Large intestine (tissue), 3 donors: Measurements from ENCODE around the gene PLEKHG4B. TPM values are rescaled to one million over a fixed set of nuclear protein-coding genes. Genes with fewer than 3 reads are reported as not detected.

ENCODE experiments used
- DNase-seq, 2 donors: peaks; one replicate each; pipeline versions ENCODE4 v3.0.0 to v3.0.0-alpha.2; 2013
- H3K27ac ChIP-seq: one replicate; pipeline ENCODE4 v1.5.1; 2013; ENCODE audit warnings: low read length
- H3K27me3 ChIP-seq: 2 replicates; pipeline ENCODE4 v1.6.1; 2013; ENCODE audit warnings: low read length; ENCODE audit not compliant: control insufficient read depth, insufficient read depth
- H3K36me3 ChIP-seq: 2 replicates; pipeline ENCODE4 v1.6.1; 2013; ENCODE audit warnings: low read length; ENCODE audit not compliant: control insufficient read depth, insufficient read depth
- H3K4me1 ChIP-seq: one replicate; pipeline ENCODE4 v1.6.1; 2013; ENCODE audit warnings: low read length; ENCODE audit not compliant: control insufficient read depth, insufficient read depth
- H3K4me3 ChIP-seq: one replicate; pipeline ENCODE4 v1.5.1; 2013; ENCODE audit warnings: low read length
- H3K9me3 ChIP-seq: one replicate; pipeline ENCODE4 v1.6.1; 2013; ENCODE audit warnings: mild to moderate bottlenecking, low read depth, low read length, moderate library complexity; ENCODE audit not compliant: control insufficient read depth
- WGBS: methylation state at CpG from one replicate; pipeline ENCODE4 v1.1.5; 2013; ENCODE audit warnings: low lambda C conversion rate; ENCODE audit not compliant: insufficient coverage; 5-methylcytosine and 5-hydroxymethylcytosine counted together
- polyA plus RNA-seq: library from polyadenylated mRNA; unstranded; fragments of 120-200 nt; gene quantifications from one replicate; pipeline ENCODE4 v1.2.1, GENCODE V29; 2013

PLEKHG4B gene
- polyA plus RNA-seq, 1 donor: 2.0 TPM

DNA sequence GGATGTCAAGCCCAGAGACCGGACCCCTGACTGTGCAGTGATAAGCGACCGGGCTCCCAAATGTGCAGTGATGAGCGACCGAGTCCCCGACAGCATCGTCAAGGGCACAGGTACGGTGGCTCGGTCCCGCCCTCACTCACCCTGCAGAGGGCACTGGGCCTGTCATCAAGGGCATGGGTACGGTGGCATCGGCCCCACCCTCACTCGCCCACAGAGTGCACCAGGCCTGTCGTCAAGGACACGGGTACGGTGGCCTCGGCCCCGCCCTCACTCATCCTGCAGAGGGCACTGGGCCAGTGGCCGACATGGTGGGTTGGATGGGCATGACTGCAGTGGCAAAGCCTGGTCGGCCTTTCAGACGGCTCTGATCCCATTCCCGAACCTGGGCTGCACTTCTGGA lies 89.6 kb downstream of the PLEKHG4B start:
- Histone ChIP-seq H3K9me3 (no peaks in the 10 kb centered on the region), H3K27ac (no peak overlapping the region), H3K4me3 (no peak overlapping the region), H3K4me1 (no peaks in the 10 kb centered on the region), H3K27me3 (no peaks in the 10 kb centered on the region), H3K36me3 (no peaks in the 10 kb centered on the region)
- no peak for DNase-seq
- no CpG with 5 or more reads among the region's 22 CpGs for WGBS

DNA sequence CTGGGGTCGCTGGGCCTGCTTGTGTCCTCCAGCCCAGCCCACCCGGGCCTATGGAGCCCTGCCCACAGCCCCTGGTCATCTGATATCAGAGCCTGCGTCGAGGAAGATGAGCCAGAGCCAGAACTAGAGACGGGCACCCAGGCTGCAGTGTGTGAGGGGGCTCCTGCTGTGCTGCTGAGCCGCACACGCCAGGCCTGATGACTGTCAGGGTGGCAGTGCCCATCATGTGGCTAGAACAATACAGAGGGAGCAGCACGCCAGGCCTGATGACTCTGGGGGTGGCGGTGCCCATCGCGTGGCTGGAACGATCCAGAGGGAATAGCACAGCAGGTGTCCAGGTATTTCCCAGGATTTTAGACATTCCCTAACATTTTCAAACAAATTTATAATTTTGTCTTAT lies 90.2 kb downstream of the PLEKHG4B start:
- H3K9me3 ChIP-seq: no peaks in the 10 kb centered on the region
- no peak overlapping the region for H3K4me3 ChIP-seq
- no peaks in the 10 kb centered on the region for H3K4me1 ChIP-seq
- H3K36me3 ChIP-seq: no peaks in the 10 kb centered on the region
- WGBS: no CpG with 5 or more reads among the region's 12 CpGs
- H3K27ac ChIP-seq: no peak overlapping the region
- DNase-seq: no peak
- no peaks in the 10 kb centered on the region for H3K27me3 ChIP-seq

DNA sequence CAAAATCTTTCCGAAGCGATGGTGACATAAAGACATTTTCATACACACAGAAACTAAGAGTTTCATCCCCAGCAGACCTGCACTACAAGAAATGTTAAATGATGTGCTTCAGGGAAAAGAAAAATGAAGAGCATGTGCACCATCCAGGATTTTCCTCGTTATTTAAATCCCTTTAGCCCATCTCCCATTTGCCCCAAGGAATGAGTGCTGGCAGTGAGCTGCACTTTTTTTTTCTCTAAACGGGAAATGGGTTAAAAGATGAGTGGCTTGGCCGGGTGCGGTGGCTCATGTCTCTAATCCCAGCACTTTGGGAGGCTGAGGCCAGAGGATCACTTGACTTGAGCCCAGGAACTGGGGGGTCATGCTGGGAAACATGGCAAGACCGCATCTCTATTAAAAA lies 92.5 kb downstream of the PLEKHG4B start:
- Histone ChIP-seq H3K27me3 (peaks cover 5% of the 10 kb centered on the region), H3K4me1 (no peaks in the 10 kb centered on the region), H3K36me3 (no peaks in the 10 kb centered on the region), H3K27ac (no peak overlapping the region), H3K9me3 (no peaks in the 10 kb centered on the region), H3K4me3 (no peak overlapping the region)
- no peak for DNase-seq
- 100% methylated on average over 2 of the region's 7 CpGs for whole genome bisulfite sequencing

DNA sequence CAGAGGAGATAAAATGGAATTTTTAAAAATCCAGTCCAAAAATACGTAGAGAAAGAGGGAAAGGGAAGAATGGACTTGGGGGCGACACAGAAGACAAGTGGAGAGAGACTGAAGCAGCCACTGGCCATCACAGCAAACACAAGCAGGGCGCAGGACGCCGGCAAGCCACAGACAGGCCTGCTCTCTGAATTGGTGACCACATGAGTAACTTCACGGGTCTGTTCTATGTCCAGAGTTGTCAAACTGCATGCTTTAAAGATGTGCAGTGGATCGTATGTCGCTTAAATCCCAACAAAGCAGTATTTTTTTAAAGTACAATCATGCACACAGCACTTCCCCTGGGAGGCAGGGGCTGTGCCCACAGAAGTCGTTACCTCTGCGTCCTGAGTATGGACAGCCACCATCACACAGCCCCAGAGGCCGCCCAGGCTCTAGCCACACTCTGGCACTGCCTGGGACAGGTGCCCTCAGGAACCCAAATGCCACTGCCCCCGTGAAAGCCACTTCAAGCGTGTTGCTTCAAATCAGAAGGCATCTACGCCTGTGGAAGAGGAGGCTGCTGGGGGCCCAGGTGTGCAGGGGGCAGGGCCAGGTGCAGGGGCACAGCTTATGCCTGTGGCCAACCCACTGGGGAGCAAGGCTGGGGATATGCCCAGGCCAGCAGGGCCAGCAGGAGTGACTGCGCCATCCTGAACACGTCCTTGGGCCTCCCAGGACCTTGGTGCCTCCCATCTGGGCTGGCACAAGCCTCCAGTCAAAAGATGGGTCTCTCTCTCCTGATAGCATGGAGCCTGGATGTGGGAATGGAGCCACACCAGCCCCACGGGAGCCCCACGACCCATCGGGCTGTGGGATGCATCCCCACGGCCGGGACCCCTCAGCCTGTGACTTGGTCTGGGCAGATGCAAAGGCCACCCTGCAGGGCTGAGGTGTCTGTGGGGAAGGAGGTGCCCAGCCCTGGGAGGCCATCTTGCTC lies 93.4 kb downstream of the PLEKHG4B start:
- WGBS: no CpG with 5 or more reads among the region's 21 CpGs
- no peak for DNase-seq
- Histone ChIP-seq H3K27me3 (peaks cover 7% of the 10 kb centered on the region), H3K9me3 (no peaks in the 10 kb centered on the region), H3K36me3 (no peaks in the 10 kb centered on the region), H3K4me1 (no peaks in the 10 kb centered on the region), H3K27ac (no peak overlapping the region), H3K4me3 (no peak overlapping the region)

DNA sequence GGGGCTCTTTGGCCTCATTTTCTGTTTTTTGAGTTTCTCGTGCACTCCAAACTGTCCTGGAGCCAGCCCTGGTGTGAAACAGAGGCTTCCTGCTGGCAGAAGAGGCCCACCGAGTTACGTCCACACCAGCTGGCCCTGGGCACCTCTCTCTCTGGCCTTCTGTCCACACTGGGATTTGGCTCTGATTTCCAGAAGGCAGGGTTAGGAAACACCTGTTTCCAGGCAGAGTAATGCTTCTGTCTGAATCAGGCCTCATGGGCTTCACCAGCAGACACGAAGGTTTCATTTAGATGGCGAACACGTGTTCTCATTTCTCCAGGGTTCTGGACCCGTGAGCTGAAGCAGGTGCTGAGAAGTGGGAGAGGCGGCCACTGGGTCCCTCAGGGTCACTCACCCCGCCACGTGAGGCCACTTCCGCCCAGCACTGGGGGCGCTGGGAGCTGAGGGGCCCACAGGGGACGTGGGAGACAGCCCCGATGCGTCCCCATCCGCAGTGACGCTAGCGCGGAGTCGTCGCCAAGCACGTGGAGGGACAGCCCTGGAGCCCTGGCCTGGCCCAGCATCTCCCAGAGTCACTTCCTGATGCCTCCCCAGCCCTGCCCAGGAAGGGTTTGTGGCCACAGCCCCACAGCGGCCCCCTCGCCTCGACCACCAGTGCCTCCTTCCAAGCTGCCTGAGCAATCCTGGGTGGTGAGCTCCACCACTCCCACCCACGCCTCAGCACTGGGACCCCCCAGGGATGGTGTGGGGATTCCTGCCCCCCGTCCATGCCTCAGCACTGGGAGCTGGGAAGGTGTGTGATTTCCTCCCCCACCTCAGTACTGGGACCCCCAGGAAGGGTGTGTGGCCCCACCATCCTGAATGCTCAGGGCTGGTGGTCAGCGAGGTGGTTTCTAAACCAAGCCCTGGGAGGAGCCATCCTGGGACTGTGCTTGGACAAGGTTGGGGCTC lies 94.4 kb downstream of the PLEKHG4B start:
- no peak for DNase-seq
- no peaks in the 10 kb centered on the region for H3K9me3 ChIP-seq
- H3K27me3 ChIP-seq: peaks cover 17% of the 10 kb centered on the region
- H3K36me3 ChIP-seq: no peaks in the 10 kb centered on the region
- H3K4me3 ChIP-seq: no peak overlapping the region
- WGBS: 100% methylated on average over 2 of the region's 28 CpGs
- no peak overlapping the region for H3K27ac ChIP-seq
- peaks cover 4% of the 10 kb centered on the region for H3K4me1 ChIP-seq

DNA sequence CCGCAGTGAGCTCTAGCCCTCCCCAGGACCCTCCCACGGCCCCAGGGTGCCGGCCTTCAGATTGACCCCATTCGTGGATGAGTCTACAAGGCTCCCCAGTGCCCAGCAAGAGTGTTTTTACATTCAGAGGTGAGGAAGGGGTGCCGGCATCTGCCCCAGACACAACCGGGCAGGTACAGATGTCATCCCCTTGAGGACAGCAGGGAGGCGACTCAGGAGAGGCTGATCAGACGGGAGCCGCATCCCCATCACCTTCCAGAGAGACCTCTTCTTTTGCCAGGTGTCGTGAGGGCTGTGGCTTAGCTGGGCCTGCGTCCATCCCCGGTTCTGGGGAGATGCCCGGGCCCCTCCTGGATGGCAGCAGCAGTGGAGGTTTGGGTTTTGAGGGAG lies 95.1 kb downstream of the PLEKHG4B start:
- peaks cover 22% of the 10 kb centered on the region for H3K27me3 ChIP-seq
- WGBS: no CpG with 5 or more reads among the region's 13 CpGs
- H3K27ac ChIP-seq: no peak overlapping the region
- no peaks in the 10 kb centered on the region for H3K36me3 ChIP-seq
- DNase-seq: no peak
- H3K9me3 ChIP-seq: no peaks in the 10 kb centered on the region
- peaks cover 6% of the 10 kb centered on the region for H3K4me1 ChIP-seq
- no peak overlapping the region for H3K4me3 ChIP-seq

DNA sequence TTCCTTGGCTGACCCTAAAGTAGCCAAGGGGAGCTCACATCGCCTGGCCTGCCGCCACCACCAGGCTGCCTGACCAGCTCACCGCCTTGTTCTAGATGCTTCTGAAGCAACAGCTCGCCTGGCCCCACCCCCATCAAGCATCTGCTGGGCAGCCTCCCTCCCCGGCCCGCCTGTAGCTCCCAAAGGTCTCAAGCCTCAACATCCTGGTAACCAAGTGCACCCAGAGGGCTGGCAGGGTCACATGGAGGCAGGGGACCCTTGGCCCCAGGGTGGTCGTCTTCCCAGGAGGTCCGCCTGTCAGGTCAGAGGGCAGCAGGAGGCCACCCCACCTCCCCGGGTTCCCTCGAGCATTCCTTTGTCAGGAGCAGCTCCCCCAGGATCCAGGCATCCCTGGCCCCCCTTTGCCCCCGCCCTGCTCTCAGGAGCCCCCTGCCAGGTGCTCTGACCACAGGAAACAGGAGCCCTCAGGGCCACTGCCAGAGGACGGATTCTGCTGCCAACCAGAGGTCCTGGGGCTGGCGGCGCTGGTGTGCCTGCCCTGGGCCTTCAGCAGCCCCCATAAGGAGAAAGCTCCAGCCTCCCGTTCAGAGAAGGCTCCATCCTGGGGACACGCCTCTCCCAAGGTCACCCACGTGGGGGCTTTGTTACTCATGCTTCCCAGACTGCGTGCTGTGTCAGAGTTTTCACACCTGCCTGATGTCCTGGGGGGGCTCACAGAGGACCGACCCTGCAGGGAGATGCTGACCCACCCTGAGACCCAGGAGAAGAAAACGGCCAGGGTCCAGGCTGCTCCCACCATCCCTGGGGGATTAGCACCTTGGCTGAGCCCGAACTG lies 95.9 kb downstream of the PLEKHG4B start:
- WGBS: no CpG with 5 or more reads among the region's 21 CpGs
- Histone ChIP-seq H3K36me3 (no peaks in the 10 kb centered on the region), H3K27me3 (peaks cover 30% of the 10 kb centered on the region), H3K4me3 (no peak overlapping the region), H3K4me1 (peaks cover 6% of the 10 kb centered on the region), H3K27ac (no peak overlapping the region), H3K9me3 (no peaks in the 10 kb centered on the region)
- DNase-seq: no peak

DNA sequence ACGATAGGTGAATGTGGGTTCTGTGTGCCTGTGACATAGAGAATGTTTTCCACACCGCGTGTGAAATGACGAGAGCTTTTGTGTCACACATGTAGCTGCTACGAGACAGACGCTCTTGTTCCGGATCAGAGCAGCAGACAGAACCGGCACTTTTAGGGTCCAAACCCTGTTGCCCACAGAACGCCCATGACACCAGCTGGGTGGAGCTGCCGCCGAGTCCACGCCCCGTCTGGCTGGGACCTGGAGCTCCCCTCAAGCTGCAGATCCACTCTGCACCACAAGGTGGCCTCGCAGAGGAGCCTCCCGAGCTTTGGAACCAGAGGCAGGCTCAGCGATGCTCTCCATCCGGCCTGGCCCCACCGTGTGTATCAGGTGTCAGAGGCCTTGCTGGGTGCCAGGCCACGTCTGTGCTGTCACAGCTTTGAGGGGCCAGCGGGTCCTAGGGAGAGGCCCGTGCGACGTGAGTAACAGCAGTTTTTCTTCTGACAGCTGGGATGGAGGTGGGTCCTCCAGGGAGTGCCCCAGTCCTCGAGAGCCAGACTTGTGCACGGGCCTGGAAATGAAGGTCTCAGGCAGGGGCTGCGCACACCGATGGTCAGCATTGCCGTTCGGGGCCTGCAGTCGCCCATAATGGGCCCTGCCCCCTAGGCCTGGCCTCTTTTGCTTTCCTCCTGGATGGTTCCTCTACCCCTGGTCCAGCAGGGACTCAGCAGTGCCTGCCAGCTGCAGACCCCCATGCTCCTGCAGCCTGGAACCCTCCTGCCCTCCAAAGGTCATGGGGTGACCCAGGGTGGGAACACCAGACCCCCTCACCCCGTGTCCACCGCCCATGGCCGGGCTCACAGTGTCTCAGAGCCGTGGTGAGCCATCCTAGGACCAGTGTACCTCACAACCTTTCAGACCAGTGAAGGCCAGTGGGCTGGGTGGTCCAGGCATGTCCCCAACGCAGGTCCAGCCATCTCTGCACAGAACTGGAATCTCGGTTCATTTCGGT lies 96.8 kb downstream of the PLEKHG4B start:
- Histone ChIP-seq H3K9me3 (no peaks in the 10 kb centered on the region), H3K4me1 (peaks cover 6% of the 10 kb centered on the region), H3K27me3 (peaks cover 32% of the 10 kb centered on the region), H3K27ac (no peak overlapping the region), H3K4me3 (no peak overlapping the region), H3K36me3 (no peaks in the 10 kb centered on the region)
- peak; percentile 75 to 76 for DNase-seq
- WGBS: no CpG with 5 or more reads among the region's 37 CpGs

DNA sequence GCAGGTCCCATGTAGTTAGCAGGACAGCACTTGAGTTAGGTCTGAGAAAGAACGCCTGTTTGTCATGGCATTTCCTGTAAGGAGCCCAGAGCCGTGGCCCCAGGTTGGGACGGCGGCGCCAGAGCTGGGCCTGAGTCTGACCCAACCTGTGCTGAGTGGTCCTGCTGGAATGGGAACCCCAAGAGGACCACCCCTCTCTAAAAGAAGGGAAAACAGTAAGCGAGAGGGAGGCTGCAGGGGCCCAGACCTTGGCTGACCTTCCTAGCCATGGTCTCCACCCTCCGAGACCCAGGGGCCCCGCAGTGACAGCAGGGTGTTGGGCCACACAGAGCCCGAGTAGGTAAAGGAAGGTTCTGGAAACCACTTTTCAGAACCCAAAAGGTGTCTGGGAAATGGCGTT lies 97.5 kb downstream of the PLEKHG4B start:
- Histone ChIP-seq H3K9me3 (no peaks in the 10 kb centered on the region), H3K27ac (no peak overlapping the region), H3K27me3 (peaks cover 32% of the 10 kb centered on the region), H3K4me1 (peaks cover 6% of the 10 kb centered on the region), H3K36me3 (no peaks in the 10 kb centered on the region), H3K4me3 (no peak overlapping the region)
- WGBS: no CpG with 5 or more reads among the region's 10 CpGs
- no peak for DNase-seq
